ENCODE results near the gene VSX2. TPM values are rescaled to one million over a fixed set of nuclear protein-coding genes. Genes with fewer than 3 reads are reported as not detected.

The VSX2 gene
- polyA plus RNA-seq (2013, experiment 1 of 2) = not detected
- polyA plus RNA-seq (2013, experiment 2 of 2) = not detected

GRCh38 chr14:74238974-74239847, at the start of gene VSX2:
Gene VSX2 (plus strand): TSS chr14:74239449. CDS start chr14:74239562, 113 bp downstream.
- Histone ChIP-seq H3K4me1 (ENCODE audit: control insufficient read depth, insufficient read depth, low read length, poor library complexity, severe bottlenecking) (peaks cover 4% of the 10 kb centered on the region), H3K4me3 (ENCODE audit: extremely low read depth, insufficient read depth, low read length, poor library complexity, severe bottlenecking) (no peak within 1 kb of the TSS), H3K36me3 (ENCODE audit: control insufficient read depth, insufficient read depth, low read length) (no peaks in the 10 kb centered on the region), H3K9me3 (ENCODE audit: control insufficient read depth, low read length) (no peaks in the 10 kb centered on the region), H3K27ac (ENCODE audit: low read depth, low read length, severe bottlenecking) (no peak within 1 kb of the TSS)
- WGBS, 2 experiments (ENCODE audit: insufficient coverage in 2 of 2) = 4 to 5% methylated on average over 35 to 38 of the region's 40 CpGs

GRCh38 chr14:74190927-74191575, 48.2 kb upstream of the VSX2 start:
- Histone ChIP-seq H3K9me3 (ENCODE audit: control insufficient read depth, low read length) (no peaks in the 10 kb centered on the region), H3K4me3 (ENCODE audit: extremely low read depth, insufficient read depth, low read length, poor library complexity, severe bottlenecking) (no peak overlapping the region), H3K36me3 (ENCODE audit: control insufficient read depth, insufficient read depth, low read length) (no peaks in the 10 kb centered on the region), H3K27ac (ENCODE audit: low read depth, low read length, severe bottlenecking) (no peak overlapping the region), H3K4me1 (ENCODE audit: control insufficient read depth, insufficient read depth, low read length, poor library complexity, severe bottlenecking) (no peaks in the 10 kb centered on the region)
- 94 to 100% methylated on average over 2 to 3 of the region's 3 CpGs for WGBS, 2 experiments (ENCODE audit: insufficient coverage in 2 of 2)

- Histone ChIP-seq H3K4me1 (ENCODE audit: control insufficient read depth, insufficient read depth, low read length, poor library complexity, severe bottlenecking) (no peaks in the 10 kb centered on the region), H3K27ac (ENCODE audit: low read depth, low read length, severe bottlenecking) (no peak overlapping the region), H3K36me3 (ENCODE audit: control insufficient read depth, insufficient read depth, low read length) (peaks cover 8% of the 10 kb centered on the region), H3K4me3 (ENCODE audit: extremely low read depth, insufficient read depth, low read length, poor library complexity, severe bottlenecking) (no peak overlapping the region), H3K9me3 (ENCODE audit: control insufficient read depth, low read length) (no peaks in the 10 kb centered on the region)
- 91 to 93% methylated on average over 7 of the region's 8 CpGs for WGBS, 2 experiments (ENCODE audit: insufficient coverage in 2 of 2)
Observed at GRCh38 chr14:74194506-74195274, 44.6 kb upstream of the VSX2 start.

- H3K9me3 ChIP-seq (ENCODE audit: control insufficient read depth, low read length) = no peaks in the 10 kb centered on the region
- peaks cover 14% of the 10 kb centered on the region for H3K36me3 ChIP-seq (ENCODE audit: control insufficient read depth, insufficient read depth, low read length)
- H3K4me3 ChIP-seq (ENCODE audit: extremely low read depth, insufficient read depth, low read length, poor library complexity, severe bottlenecking) = no peak overlapping the region
- no peak overlapping the region for H3K27ac ChIP-seq (ENCODE audit: low read depth, low read length, severe bottlenecking)
- H3K4me1 ChIP-seq (ENCODE audit: control insufficient read depth, insufficient read depth, low read length, poor library complexity, severe bottlenecking) = no peaks in the 10 kb centered on the region
- WGBS, 2 experiments (ENCODE audit: insufficient coverage in 2 of 2) = 99 to 100% methylated on average over 7 of the region's 7 CpGs
Observed at GRCh38 chr14:74195623-74196022, 43.6 kb upstream of the VSX2 start.

- H3K36me3 ChIP-seq (ENCODE audit: control insufficient read depth, insufficient read depth, low read length) = peaks cover 19% of the 10 kb centered on the region
- 92 to 94% methylated on average over 4 to 6 of the region's 7 CpGs for WGBS, 2 experiments (ENCODE audit: insufficient coverage in 2 of 2)
- H3K9me3 ChIP-seq (ENCODE audit: control insufficient read depth, low read length) = no peaks in the 10 kb centered on the region
- H3K4me1 ChIP-seq (ENCODE audit: control insufficient read depth, insufficient read depth, low read length, poor library complexity, severe bottlenecking) = no peaks in the 10 kb centered on the region
- H3K27ac ChIP-seq (ENCODE audit: low read depth, low read length, severe bottlenecking) = no peak overlapping the region
- H3K4me3 ChIP-seq (ENCODE audit: extremely low read depth, insufficient read depth, low read length, poor library complexity, severe bottlenecking) = no peak overlapping the region
Observed at GRCh38 chr14:74198441-74199234, 40.6 kb upstream of the VSX2 start.

- Histone ChIP-seq H3K4me3 (ENCODE audit: extremely low read depth, insufficient read depth, low read length, poor library complexity, severe bottlenecking) (no peak overlapping the region), H3K4me1 (ENCODE audit: control insufficient read depth, insufficient read depth, low read length, poor library complexity, severe bottlenecking) (no peaks in the 10 kb centered on the region), H3K27ac (ENCODE audit: low read depth, low read length, severe bottlenecking) (no peak overlapping the region), H3K36me3 (ENCODE audit: control insufficient read depth, insufficient read depth, low read length) (peaks cover 19% of the 10 kb centered on the region), H3K9me3 (ENCODE audit: control insufficient read depth, low read length) (no peaks in the 10 kb centered on the region)
Observed at GRCh38 chr14:74202113-74202512, 37.1 kb upstream of the VSX2 start.

GRCh38 chr14:74203639-74204038, 35.6 kb upstream of the VSX2 start:
- WGBS, 2 experiments (ENCODE audit: insufficient coverage in 2 of 2) = 91 to 95% methylated on average over 7 of the region's 8 CpGs
- Histone ChIP-seq H3K27ac (ENCODE audit: low read depth, low read length, severe bottlenecking) (no peak overlapping the region), H3K4me3 (ENCODE audit: extremely low read depth, insufficient read depth, low read length, poor library complexity, severe bottlenecking) (no peak overlapping the region), H3K4me1 (ENCODE audit: control insufficient read depth, insufficient read depth, low read length, poor library complexity, severe bottlenecking) (no peaks in the 10 kb centered on the region), H3K9me3 (ENCODE audit: control insufficient read depth, low read length) (no peaks in the 10 kb centered on the region), H3K36me3 (ENCODE audit: control insufficient read depth, insufficient read depth, low read length) (peaks cover 19% of the 10 kb centered on the region)

GRCh38 chr14:74204491-74204890, 34.8 kb upstream of the VSX2 start:
- H3K9me3 ChIP-seq (ENCODE audit: control insufficient read depth, low read length) = no peaks in the 10 kb centered on the region
- H3K4me3 ChIP-seq (ENCODE audit: extremely low read depth, insufficient read depth, low read length, poor library complexity, severe bottlenecking) = no peak overlapping the region
- 85 to 86% methylated on average over 5 to 6 of the region's 6 CpGs for WGBS, 2 experiments (ENCODE audit: insufficient coverage in 2 of 2)
- no peaks in the 10 kb centered on the region for H3K4me1 ChIP-seq (ENCODE audit: control insufficient read depth, insufficient read depth, low read length, poor library complexity, severe bottlenecking)
- peaks cover 12% of the 10 kb centered on the region for H3K36me3 ChIP-seq (ENCODE audit: control insufficient read depth, insufficient read depth, low read length)
- H3K27ac ChIP-seq (ENCODE audit: low read depth, low read length, severe bottlenecking) = no peak overlapping the region

GRCh38 chr14:74205882-74206281, 33.4 kb upstream of the VSX2 start:
- WGBS, 2 experiments (ENCODE audit: insufficient coverage in 2 of 2) = 100% methylated on average over 1 of the region's 1 CpG; no CpG with 5 or more reads in 1 of the 2 experiments
- no peaks in the 10 kb centered on the region for H3K9me3 ChIP-seq (ENCODE audit: control insufficient read depth, low read length)
- H3K27ac ChIP-seq (ENCODE audit: low read depth, low read length, severe bottlenecking) = no peak overlapping the region
- H3K4me3 ChIP-seq (ENCODE audit: extremely low read depth, insufficient read depth, low read length, poor library complexity, severe bottlenecking) = no peak overlapping the region
- no peaks in the 10 kb centered on the region for H3K4me1 ChIP-seq (ENCODE audit: control insufficient read depth, insufficient read depth, low read length, poor library complexity, severe bottlenecking)
- H3K36me3 ChIP-seq (ENCODE audit: control insufficient read depth, insufficient read depth, low read length) = peaks cover 6% of the 10 kb centered on the region

- no peak overlapping the region for H3K4me3 ChIP-seq (ENCODE audit: extremely low read depth, insufficient read depth, low read length, poor library complexity, severe bottlenecking)
- H3K27ac ChIP-seq (ENCODE audit: low read depth, low read length, severe bottlenecking) = no peak overlapping the region
- H3K36me3 ChIP-seq (ENCODE audit: control insufficient read depth, insufficient read depth, low read length) = peaks cover 5% of the 10 kb centered on the region
- WGBS, 2 experiments (ENCODE audit: insufficient coverage in 2 of 2) = no CpG with 5 or more reads among the region's 3 CpGs
- H3K4me1 ChIP-seq (ENCODE audit: control insufficient read depth, insufficient read depth, low read length, poor library complexity, severe bottlenecking) = no peaks in the 10 kb centered on the region
- H3K9me3 ChIP-seq (ENCODE audit: control insufficient read depth, low read length) = no peaks in the 10 kb centered on the region
Observed at GRCh38 chr14:74207943-74208342, 31.3 kb upstream of the VSX2 start.

All from mesodermal cell (in vitro differentiated cells).